NCI-H128 (cell line): ENCODE measurements around the gene KDM4B.
"Not testable (repeated sequence)": the region's sequence is repeated elsewhere in the genome, so short reads cannot be mapped to it uniquely, and the experiment has no call there.

Experiments used
- DNase-seq: peaks from one replicate; lab custom pipeline; 2025; ENCODE audit not compliant: unreplicated experiment; lab: John Stamatoyannopoulos, UW

Gene KDM4B

GRCh38 chr19:4967738-4968461 lies 1.0 kb upstream of the KDM4B start:
- no peak for DNase-seq

- DNase-seq = no peak
Measured at GRCh38 chr19:4969292-4969771, 419 bp downstream of the KDM4B start.

- no peak for DNase-seq
Measured at GRCh38 chr19:4969772-4970531, 1.0 kb downstream of the KDM4B start.

DNA sequence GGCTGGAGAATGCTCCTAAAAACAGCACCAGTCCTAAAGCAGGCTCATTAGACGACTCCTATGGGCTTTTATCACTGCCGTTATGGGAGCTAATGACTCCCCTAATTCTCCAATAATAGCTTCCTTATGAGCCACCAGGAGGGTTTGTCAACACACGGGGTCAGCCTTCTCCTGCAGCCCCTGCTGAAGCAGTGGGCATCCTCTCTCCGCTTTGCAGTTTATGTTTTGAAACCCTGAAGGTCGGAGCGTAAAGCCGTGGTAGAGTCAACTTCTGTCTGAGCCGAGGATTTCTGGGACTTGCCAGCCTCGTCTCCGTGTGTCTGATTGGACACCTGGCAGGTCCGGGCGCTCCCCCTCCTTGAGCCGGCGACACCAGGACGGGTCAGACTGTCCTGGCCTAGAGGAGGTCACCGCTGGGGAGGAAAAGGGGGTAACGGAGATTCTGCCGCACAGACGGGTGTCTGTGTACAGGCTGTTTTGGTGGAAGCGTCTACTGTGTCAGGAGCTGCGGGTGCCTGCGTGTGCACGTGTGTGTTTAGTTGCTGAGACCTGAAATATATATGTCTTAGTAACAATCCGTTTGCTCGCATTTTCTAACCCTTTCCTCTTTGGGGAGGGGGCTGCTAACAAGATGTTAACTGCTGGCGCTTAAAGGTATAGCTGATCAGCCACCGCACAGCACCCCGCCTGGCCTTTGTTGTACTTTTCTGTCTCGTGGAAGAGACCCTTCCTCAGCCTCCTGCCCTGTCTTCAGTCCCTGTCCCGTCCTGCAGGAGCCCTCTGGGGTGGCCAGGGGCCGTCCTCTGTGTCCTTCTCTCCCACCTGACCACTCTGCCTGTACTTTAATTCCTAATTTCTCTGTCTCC lies 1.9 kb downstream of the KDM4B start:
- DNase-seq = no peak

DNA sequence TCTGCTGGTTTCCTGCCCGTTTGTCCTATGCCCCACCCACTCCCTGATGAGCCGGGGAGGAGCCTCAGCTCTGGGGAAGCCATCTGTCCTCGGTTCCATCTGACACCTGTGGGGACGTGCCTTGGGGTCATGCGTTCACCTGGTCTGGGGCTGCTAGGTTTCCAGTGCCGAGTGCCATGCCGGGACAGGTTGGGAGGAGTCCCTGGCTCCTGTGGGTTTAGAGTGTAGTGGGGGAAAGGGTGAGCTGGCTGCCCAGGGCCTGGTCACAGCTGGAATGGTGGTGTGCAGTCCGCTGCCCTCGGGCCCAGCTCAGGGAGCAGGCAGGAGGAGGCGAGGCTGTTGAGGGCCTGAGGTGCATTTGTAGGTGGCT lies 2.5 kb downstream of the KDM4B start:
- DNase-seq = no peak

DNA sequence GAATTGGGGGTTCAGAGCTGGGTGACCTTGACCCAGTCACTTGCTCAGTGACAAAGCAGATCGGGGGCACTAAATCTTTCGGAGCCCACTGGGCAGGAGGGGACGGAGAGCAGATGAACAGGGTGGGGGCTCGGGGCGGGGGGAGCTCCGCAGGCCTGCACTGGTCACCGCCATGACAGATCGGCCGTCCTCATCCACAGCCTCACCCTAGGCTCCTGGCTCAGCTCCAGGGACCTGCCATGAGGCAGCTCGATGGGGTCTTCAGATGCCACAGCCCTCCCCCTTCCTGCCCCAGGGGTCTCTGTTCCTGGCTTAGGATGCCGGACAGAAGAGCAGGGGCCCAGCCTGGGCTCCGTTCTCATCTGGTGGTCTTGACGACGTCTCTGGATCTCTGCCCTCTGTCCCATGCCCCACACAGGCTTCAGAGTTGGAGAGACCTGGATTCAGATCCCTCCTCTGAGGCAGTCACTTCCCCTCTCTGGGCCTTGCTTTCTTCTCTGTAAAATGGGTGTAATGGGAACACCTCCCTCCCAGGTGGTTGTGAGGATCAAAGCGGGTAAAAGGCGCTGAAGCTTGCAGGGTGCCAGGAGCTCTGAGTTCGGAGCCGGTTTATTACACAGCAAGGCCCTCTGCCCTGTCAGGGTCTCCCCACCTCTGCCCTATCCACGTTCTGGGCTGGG lies 3.0 kb downstream of the KDM4B start:
- DNase-seq = no peak

DNA sequence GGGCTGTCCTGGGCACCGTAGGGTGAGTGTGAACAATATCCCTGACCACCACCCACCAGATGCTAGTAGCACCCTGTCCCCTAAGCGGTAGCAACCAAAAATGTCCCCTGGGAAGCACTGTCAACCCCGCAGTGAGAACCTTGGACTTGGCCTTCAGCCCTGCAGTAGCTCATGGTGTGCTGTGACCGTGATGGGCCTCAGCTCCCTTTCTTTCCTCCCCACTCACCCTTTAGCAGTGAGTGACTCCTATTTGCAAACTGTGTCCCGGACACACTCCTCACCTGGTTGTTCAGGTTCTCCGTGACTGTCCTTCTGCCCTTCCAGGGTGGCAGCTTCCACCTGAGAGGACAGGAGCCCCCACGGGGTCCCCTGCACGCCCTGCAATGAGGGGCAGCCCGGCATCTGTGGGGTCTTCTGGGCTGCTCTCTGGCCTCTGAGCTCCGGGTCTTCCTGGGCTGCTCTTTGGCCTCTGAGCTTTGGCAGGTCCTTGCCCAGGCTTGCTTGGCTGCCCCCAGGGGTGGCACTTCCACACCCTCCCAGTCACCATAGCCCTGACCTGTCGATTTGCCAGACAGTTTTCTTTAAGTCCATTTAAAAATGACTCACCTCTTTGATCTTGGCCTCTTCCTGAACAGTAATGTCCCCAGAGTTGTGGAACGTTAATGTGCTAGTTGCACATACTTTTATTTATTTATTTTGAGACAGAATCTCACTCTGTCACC lies 3.8 kb downstream of the KDM4B start:
- no peak for DNase-seq

DNA sequence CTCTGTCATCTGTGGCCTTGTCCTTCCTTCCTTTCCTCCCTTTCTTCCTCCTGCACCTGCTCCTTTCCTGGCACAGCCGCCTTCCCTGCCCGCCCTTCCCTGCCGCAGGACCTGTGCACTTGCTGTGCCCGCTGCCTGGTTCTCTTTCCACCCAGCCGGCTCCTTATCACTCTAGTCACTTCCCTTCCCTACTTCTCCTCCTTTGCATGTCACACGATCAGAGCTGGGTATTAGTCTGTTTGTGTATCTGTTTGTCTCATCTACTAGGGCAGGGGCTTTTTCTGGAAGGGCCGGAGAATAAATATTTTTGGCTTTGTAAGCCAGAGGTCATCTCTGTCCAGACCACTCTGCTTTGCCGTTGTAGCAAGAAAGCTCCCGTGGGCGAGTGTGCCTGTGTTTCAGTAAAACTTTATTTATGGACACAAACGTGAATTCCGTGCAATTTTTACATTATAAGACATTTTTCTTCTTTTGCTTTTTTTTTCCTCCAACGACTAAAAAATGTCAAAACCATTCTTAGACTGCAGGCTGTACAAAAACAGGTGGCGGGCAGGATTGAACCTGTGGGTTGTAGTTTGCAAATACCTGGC lies 6.1 kb downstream of the KDM4B start:
- no peak for DNase-seq

GRCh38 chr19:4975601-4976000 lies 6.7 kb downstream of the KDM4B start:
- not testable (repeated sequence) for DNase-seq

GRCh38 chr19:4976401-4977298 lies 7.7 kb downstream of the KDM4B start:
- no peak for DNase-seq

GRCh38 chr19:4977299-4978174 lies 8.6 kb downstream of the KDM4B start:
- no peak for DNase-seq

DNA sequence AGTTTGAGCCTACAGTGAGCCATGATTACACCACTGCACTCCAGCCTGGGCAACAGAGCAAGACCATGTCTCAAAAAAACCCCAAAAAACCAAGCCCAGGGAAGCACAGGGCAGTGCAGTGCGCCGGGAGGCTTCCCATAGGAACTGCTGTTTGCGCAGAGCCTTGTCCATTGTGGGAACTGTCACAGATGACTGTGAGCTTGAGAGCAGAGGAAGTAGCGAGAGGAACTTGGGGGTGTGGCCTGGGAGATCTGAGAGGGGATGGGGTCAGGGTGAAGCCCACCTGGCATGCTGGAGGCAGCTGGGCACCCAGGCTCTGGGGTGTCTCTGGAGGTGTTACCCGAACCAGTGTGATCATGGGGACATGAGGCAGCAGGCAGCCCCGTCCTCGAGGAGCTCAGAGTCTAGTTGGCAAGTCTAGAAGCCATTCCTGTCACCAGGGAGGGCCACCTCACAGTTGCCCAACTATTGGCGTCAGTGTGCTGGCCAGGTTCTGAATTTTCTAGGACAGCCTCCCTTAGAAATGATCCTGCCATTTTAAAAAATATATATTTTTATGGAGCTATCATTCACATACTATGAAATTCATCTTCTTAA lies 10.4 kb downstream of the KDM4B start:
- no peak for DNase-seq

DNA sequence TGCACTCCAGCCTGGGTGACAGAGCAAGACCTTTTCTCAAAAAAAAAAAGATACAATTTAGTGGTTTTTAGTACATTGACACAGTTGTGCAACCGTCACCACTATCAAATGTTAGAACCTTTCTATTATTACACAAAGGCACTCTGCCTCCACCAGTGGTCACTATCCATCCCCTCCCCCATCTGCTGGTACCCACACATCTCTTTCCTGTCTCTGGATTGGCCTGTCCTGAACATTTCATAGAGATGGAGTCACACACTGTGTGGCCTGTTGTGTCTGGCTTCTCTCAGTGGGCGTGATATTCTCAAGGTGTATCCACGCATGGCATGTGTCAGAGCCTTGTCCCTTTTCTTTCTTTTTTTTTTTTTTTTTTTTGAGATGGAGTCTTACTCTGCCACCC lies 11.2 kb downstream of the KDM4B start:
- DNase-seq = no peak

DNA sequence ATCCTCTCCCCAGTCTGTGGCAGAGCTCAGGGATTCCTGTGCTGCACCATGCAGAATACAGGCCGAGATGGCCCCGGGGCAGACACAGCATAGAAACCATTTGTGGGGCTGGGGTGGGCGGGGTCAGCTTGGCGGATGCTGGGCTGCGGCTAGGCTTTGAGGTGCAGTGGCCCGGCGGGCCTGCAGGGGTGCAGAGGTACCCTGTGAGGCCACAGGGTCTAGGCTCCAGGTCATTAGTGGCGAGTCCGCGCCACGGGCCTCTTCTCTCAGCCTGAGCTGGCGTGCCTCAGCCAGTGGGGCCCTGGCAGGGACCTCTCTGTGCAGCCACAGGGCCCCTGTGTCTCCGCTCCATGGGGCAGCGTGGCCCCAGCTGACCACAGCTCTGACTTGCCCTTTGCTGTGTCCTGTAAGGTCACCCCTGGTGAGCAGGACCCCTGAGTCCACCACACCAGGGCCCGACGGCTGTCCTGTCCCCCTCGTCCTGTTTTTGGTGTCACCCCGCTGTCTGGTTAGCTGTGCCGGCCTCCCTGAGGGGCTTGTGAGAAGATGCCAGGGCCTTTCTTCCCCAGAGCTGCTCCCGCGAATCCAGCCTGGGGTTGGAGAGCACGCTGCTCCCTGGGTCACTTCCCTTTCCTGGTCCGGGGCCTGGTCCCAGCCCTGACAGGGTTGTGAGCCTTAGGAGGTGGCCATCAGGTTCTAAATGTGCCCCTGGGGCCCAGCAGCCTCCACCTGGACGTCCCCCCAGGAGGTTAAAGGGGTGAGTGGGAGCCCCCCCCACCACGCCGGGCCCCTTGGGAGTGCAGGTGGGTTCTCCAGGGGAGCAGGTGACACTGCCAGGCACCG lies 12.1 kb downstream of the KDM4B start:
- no peak for DNase-seq

GRCh38 chr19:4981681-4981958 lies 12.7 kb downstream of the KDM4B start:
- no peak for DNase-seq

GRCh38 chr19:4983346-4984105 lies 14.6 kb downstream of the KDM4B start:
- no peak for DNase-seq

DNA sequence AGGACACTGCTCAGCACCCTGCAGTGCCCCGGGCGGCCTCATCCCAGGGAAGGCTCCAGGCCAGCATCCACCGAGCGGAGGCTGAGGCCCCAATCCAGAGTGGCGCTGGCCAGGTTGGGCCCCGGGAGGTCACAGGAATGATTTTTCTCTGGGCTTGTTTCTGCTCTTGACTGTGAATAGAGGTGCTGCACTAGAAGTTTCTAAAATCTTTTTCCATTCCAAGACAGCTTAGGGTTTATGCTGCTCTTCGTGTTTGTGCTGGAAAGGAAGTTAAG lies 15.1 kb downstream of the KDM4B start:
- no peak for DNase-seq
